ENCODE results near the gene ANKRD13D. TPM values are rescaled to one million over a fixed set of nuclear protein-coding genes. Genes with fewer than 3 reads are reported as not detected.

The ANKRD13D gene
- total RNA-seq, 2 experiments from 2014 or later: 56.2 to 61.9 TPM

DNA sequence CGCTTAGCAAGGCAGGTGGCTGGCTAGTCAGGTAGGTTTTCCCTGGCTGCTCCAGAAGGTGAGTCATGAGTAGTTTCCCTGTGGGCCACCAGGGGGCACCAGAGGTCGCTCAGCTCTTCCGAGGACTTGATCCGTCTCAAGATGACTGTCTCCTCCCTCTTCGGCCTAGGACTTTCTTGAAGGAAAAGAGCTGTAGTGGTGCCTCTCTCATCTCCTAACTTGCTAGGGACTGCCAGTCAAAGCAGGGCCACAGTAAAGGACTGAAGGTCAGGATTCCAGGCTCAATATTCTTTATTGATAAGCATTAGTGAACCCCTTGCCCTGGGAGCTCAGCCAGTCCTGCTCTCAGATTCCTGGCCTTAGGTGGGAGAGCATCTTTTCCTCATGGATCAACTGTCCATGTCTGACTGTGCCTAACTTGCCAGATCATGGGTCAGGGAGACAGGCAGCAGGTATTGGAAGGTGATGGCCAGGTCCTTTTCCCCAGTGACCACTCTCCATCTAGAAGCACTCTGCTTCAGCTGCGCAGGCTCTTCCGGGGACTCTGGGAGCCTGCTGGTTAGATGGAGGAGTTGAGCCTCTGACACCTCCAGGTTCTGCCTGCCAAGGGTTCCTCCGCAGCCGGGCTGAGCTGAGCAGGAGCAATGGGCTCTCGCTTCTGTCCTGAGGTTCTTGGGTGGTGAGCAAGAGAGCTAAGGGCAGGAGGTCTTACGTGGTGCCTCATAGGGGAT lies 62.3 kb downstream of the ANKRD13D start:
- Mint-ChIP-seq H3K27me3 (ENCODE audit: low read depth) (no peaks in the 10 kb centered on the region), H3K27ac (peak overlapping the region; percentile 86), H3K9me3 (no peaks in the 10 kb centered on the region), H3K4me3 (peak overlapping the region; percentile 35), H3K4me1 (ENCODE audit: low read depth) (peaks cover 62% of the 10 kb centered on the region), H3K36me3 (ENCODE audit: low read depth) (no peaks in the 10 kb centered on the region)
- CTCF ChIA-PET: interaction anchor here (0.6 to 17.3 kb wide), 29 partner anchors 9 to 391 kb away, joined by 3 to 636 read pairs (median 5); partner anchors contain the start of genes CLCF1, GRK2, NUDT8 and PPP1CA
- intact Hi-C loops (cut with micrococcal nuclease): loop anchor here (1.0 to 5.0 kb wide), 3 partner anchors 31 to 306 kb away; partner anchors contain the start of gene GSTP1
- DNase-seq: peak; percentile 72

Other genes starting within 250 kb of the ANKRD13D start
- gene RHOD, start 232.5 kb upstream of the ANKRD13D start, total RNA-seq: under 1 TPM; 0.64 to 0.98 TPM
- 10 to 100 TPM; 57.7 to 58.8 TPM for gene KDM2A, start 170.0 kb upstream of the ANKRD13D start, total RNA-seq
- gene GRK2, start 22.8 kb upstream of the ANKRD13D start, total RNA-seq: 100 to 1,000 TPM; 293 to 295 TPM
- gene SSH3, start 14.2 kb downstream of the ANKRD13D start, total RNA-seq: 1 to 10 TPM; 4.1 to 5.4 TPM
- 10 to 100 TPM; 40.7 to 42.0 TPM for gene POLD4, start 64.2 kb downstream of the ANKRD13D start, total RNA-seq
- not detected for gene CLCF1, start 84.3 kb downstream of the ANKRD13D start, total RNA-seq
- 10 to 100 TPM; 29.5 to 30.7 TPM for gene RAD9A, start 102.7 kb downstream of the ANKRD13D start, total RNA-seq
- gene PPP1CA, start 112.6 kb downstream of the ANKRD13D start, total RNA-seq: 100 to 1,000 TPM; 202 to 204 TPM
- 10 to 100 TPM; 73.7 to 81.4 TPM for gene TBC1D10C, start 114.8 kb downstream of the ANKRD13D start, total RNA-seq
- gene CARNS1, start 126.4 kb downstream of the ANKRD13D start, total RNA-seq: 1 to 10 TPM in 1 of 2 experiments, under 1 TPM in 1; 0.91 to 2.0 TPM
- gene RPS6KB2, start 139.2 kb downstream of the ANKRD13D start, total RNA-seq: 10 to 100 TPM; 50.7 to 51.2 TPM
- 10 to 100 TPM; 56.8 to 62.4 TPM for gene PTPRCAP, start 148.4 kb downstream of the ANKRD13D start, total RNA-seq
- 100 to 1,000 TPM; 298 to 305 TPM for gene CORO1B, start 154.2 kb downstream of the ANKRD13D start, total RNA-seq
- not detected for gene GPR152, start 163.4 kb downstream of the ANKRD13D start, total RNA-seq
- gene CABP4, start 166.1 kb downstream of the ANKRD13D start, total RNA-seq: 1 to 10 TPM; 1.4 to 2.3 TPM
- gene TMEM134, start 179.9 kb downstream of the ANKRD13D start, total RNA-seq: 10 to 100 TPM; 52.6 to 56.1 TPM
- 100 to 1,000 TPM; 163 to 166 TPM for gene AIP, start 193.7 kb downstream of the ANKRD13D start, total RNA-seq
- 100 to 1,000 TPM; 112 to 127 TPM for gene PITPNM1, start 216.1 kb downstream of the ANKRD13D start, total RNA-seq
- 10 to 100 TPM; 53.7 to 55.1 TPM for gene CDK2AP2, start 218.9 kb downstream of the ANKRD13D start, total RNA-seq
- gene CABP2, start 234.1 kb downstream of the ANKRD13D start, total RNA-seq: not detected

All from activated naive CD4-positive, alpha-beta T cell treated with anti-CD3 and anti-CD28 coated beads for 36 hours (primary cell).